WTC11 (cell line): Measurements from ENCODE around the gene TAP2. TPM values are rescaled to one million over a fixed set of nuclear protein-coding genes. Genes with fewer than 3 reads are reported as not detected.

Source experiments
- ATAC-seq: fragments of 200-7000 bp; cut with Tn5 transposase; 2 replicates; pipeline ENCODE4 v1.10.0; 2021; ENCODE audit warnings: mild to moderate bottlenecking, moderate library complexity
- CTCF ChIA-PET: fragments of 300-600 bp; sonication (Branson Sonifier 250); formaldehyde crosslinking; loops from one replicate; lab custom pipeline; 2021; ENCODE audit warnings: antibody characterized with exemption; lab: Charles Lee
- POLR2A ChIA-PET: fragments of 350-600 bp; sonication (Branson Sonifier 250); formaldehyde crosslinking; loops from one replicate; lab custom pipeline; 2021; ENCODE audit warnings: antibody characterized with exemption; lab: Charles Lee
- DNase-seq: peaks from one replicate; pipeline ENCODE4 v3.0.0; 2021; ENCODE audit warnings: low spot score
- H3K27ac Mint-ChIP-seq: 2 replicates; pipeline ENCODE4 v1.8.0; 2021; ENCODE audit warnings: mixed read lengths
- H3K27me3 Mint-ChIP-seq: 2 replicates; pipeline ENCODE4 v1.8.0; 2021; ENCODE audit warnings: low read depth, mild to moderate bottlenecking, moderate library complexity, mixed read lengths
- H3K36me3 Mint-ChIP-seq: 2 replicates; pipeline ENCODE4 v1.8.0; 2021; ENCODE audit warnings: mixed read lengths
- H3K4me1 Mint-ChIP-seq: 2 replicates; pipeline ENCODE4 v1.8.0; 2022; ENCODE audit warnings: mixed read lengths
- H3K4me3 Mint-ChIP-seq: 2 replicates; pipeline ENCODE4 v1.8.0; 2021; ENCODE audit warnings: mild to moderate bottlenecking, moderate library complexity, mixed read lengths
- H3K9me3 Mint-ChIP-seq: 2 replicates; pipeline ENCODE4 v1.8.0; 2021; ENCODE audit warnings: mixed read lengths
- ARID4B ChIP-seq: sonication (generic); formaldehyde crosslinking; IDR thresholded peaks from 2 replicates; pipeline ENCODE4 v1.8.0; 2023; ENCODE audit warnings: missing genetic modification reagents, mild to moderate bottlenecking, borderline replicate concordance
- MXD4 ChIP-seq: fragments of 250-450 bp; sonication (Bioruptor Pico); IDR thresholded peaks from 2 replicates; pipeline ENCODE4 v1.8.0; 2021; ENCODE audit warnings: mild to moderate bottlenecking, moderate library complexity, borderline replicate concordance
- NFYB ChIP-seq: sonication (generic); formaldehyde crosslinking; conservative IDR thresholded peaks from 2 replicates; pipeline ENCODE4 v1.8.0; 2022; ENCODE audit warnings: low read depth, missing genetic modification reagents
- NR1H2 ChIP-seq: sonication (generic); formaldehyde crosslinking; IDR thresholded peaks from 2 replicates; pipeline ENCODE4 v1.9.0; 2021; ENCODE audit warnings: mild to moderate bottlenecking, moderate library complexity, missing genetic modification reagents
- OVOL2 ChIP-seq: fragments of 250-450 bp; sonication (Bioruptor Pico); IDR thresholded peaks from 2 replicates; pipeline ENCODE4 v1.9.0; 2021; ENCODE audit warnings: mild to moderate bottlenecking, borderline replicate concordance
- PRRX2 ChIP-seq: fragments of 250-450 bp; sonication (Bioruptor Pico); IDR thresholded peaks from 2 replicates; pipeline ENCODE4 v1.8.0; 2021; ENCODE audit warnings: mild to moderate bottlenecking
- SMAD3 ChIP-seq: sonication (generic); formaldehyde crosslinking; IDR thresholded peaks from 2 replicates; pipeline ENCODE4 v1.8.0; 2022; ENCODE audit warnings: missing genetic modification reagents, mild to moderate bottlenecking, borderline replicate concordance
- TEAD1 ChIP-seq: sonication (generic); formaldehyde crosslinking; IDR thresholded peaks from 2 replicates; pipeline ENCODE4 v1.8.0; 2022; ENCODE audit warnings: mild to moderate bottlenecking, missing genetic modification reagents
- TP53 ChIP-seq: sonication (generic); formaldehyde crosslinking; IDR thresholded peaks from 2 replicates; pipeline ENCODE4 v1.8.1; 2023; ENCODE audit warnings: mild to moderate bottlenecking, missing genetic modification reagents
- ZBTB43 ChIP-seq: sonication (generic); formaldehyde crosslinking; IDR thresholded peaks from 2 replicates; pipeline ENCODE4 v1.8.1; 2023; ENCODE audit warnings: mild to moderate bottlenecking, missing genetic modification reagents
- ZNF121 ChIP-seq: sonication (generic); formaldehyde crosslinking; IDR thresholded peaks from 2 replicates; pipeline ENCODE4 v1.8.0; 2023; ENCODE audit warnings: missing genetic modification reagents
- ZNF416 ChIP-seq: fragments of 250-450 bp; sonication (Bioruptor Pico); IDR thresholded peaks from 2 replicates; pipeline ENCODE4 v1.9.0; 2021; ENCODE audit warnings: mild to moderate bottlenecking, inconsistent platforms
- total RNA-seq: library from RNA; stranded (reverse); gene quantifications from 3 replicates; pipeline ENCODE4 v1.2.3, GENCODE V29; 2021
- TF ChIP-seq, protein P1 (sequence below): fragments of 250-450 bp; sonication (Bioruptor Pico); IDR thresholded peaks from 2 replicates; pipeline ENCODE4 v1.8.0; 2021; ENCODE audit warnings: mild to moderate bottlenecking
- TF ChIP-seq, protein P2 (sequence below): fragments of 250-450 bp; sonication (Bioruptor Pico); IDR thresholded peaks from 2 replicates; pipeline ENCODE4 v1.9.0; 2021; ENCODE audit warnings: moderate library complexity, mild to moderate bottlenecking, inconsistent platforms, borderline replicate concordance
- TF ChIP-seq, protein P3 (sequence below): sonication (generic); formaldehyde crosslinking; IDR thresholded peaks from 2 replicates; pipeline ENCODE4 v1.8.0; 2022; ENCODE audit warnings: mild to moderate bottlenecking, missing genetic modification reagents
- TF ChIP-seq, protein P4 (sequence below): fragments of 250-450 bp; sonication (Bioruptor Pico); IDR thresholded peaks from 2 replicates; pipeline ENCODE4 v1.9.0; 2021; ENCODE audit warnings: mild to moderate bottlenecking, borderline replicate concordance
- TF ChIP-seq, protein P5 (sequence below): sonication (generic); formaldehyde crosslinking; IDR thresholded peaks from 2 replicates; pipeline ENCODE4 v1.8.1; 2023; ENCODE audit warnings: mild to moderate bottlenecking, moderate library complexity, missing genetic modification reagents

TAP2 gene
- total RNA-seq, 1 experiment from 2014 or later: 23.0 TPM

- TF ChIP-seq PRRX2 (CRISPR knock-in tag) (no peak), SMAD3 (CRISPR knock-in tag) (no peak)
These were observed 49.1 kb upstream of the TAP2 start (continued) for GRCh38 chr6:32887616-32888015.

- peaks cover 11% of the 10 kb centered on the region for H3K27me3 Mint-ChIP-seq
- H3K4me3 Mint-ChIP-seq: no peak overlapping the region
- H3K4me1 Mint-ChIP-seq: no peaks in the 10 kb centered on the region
- ChIA-PET POLR2A (no interaction called here), CTCF (interaction anchor here (1.0 to 3.2 kb wide), 8 partner anchors 14 to 98 kb away, joined by 3 to 33 read pairs (median 5); partner anchors contain the start of genes BRD2 and HLA-DMA)
- ATAC-seq (no peak), DNase-seq (no peak)
- no peak overlapping the region for H3K27ac Mint-ChIP-seq
- no peaks in the 10 kb centered on the region for H3K9me3 Mint-ChIP-seq
- no peaks in the 10 kb centered on the region for H3K36me3 Mint-ChIP-seq
- no peak for TF ChIP-seq OVOL2
- TF ChIP-seq, protein P1, sequence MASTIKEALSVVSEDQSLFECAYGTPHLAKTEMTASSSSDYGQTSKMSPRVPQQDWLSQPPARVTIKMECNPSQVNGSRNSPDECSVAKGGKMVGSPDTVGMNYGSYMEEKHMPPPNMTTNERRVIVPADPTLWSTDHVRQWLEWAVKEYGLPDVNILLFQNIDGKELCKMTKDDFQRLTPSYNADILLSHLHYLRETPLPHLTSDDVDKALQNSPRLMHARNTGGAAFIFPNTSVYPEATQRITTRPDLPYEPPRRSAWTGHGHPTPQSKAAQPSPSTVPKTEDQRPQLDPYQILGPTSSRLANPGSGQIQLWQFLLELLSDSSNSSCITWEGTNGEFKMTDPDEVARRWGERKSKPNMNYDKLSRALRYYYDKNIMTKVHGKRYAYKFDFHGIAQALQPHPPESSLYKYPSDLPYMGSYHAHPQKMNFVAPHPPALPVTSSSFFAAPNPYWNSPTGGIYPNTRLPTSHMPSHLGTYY (CRISPR knock-in tag): no peak
- TF ChIP-seq NFYB: no peak
- TF ChIP-seq, protein P2, sequence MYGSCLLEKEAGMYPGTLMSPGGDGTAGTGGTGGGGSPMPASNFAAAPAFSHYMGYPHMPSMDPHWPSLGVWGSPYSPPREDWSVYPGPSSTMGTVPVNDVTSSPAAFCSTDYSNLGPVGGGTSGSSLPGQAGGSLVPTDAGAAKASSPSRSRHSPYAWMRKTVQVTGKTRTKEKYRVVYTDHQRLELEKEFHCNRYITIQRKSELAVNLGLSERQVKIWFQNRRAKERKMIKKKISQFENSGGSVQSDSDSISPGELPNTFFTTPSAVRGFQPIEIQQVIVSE: no peak
- no peak for TF ChIP-seq ZNF416 (CRISPR knock-in tag)
- TF ChIP-seq, protein P3, sequence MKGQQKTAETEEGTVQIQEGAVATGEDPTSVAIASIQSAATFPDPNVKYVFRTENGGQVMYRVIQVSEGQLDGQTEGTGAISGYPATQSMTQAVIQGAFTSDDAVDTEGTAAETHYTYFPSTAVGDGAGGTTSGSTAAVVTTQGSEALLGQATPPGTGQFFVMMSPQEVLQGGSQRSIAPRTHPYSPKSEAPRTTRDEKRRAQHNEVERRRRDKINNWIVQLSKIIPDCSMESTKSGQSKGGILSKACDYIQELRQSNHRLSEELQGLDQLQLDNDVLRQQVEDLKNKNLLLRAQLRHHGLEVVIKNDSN (CRISPR knock-in tag): no peak
- no peak for TF ChIP-seq ARID4B (CRISPR knock-in tag)
- no peak for TF ChIP-seq SMAD3 (CRISPR knock-in tag)
- no peak for TF ChIP-seq MXD4 (CRISPR knock-in tag)
- no peak for TF ChIP-seq ZNF121 (CRISPR knock-in tag)
- TF ChIP-seq ZBTB43 (CRISPR knock-in tag): no peak
- no peak for TF ChIP-seq NR1H2 (CRISPR knock-in tag)
- TF ChIP-seq TP53 (CRISPR knock-in tag): no peak
- TF ChIP-seq, protein P4, sequence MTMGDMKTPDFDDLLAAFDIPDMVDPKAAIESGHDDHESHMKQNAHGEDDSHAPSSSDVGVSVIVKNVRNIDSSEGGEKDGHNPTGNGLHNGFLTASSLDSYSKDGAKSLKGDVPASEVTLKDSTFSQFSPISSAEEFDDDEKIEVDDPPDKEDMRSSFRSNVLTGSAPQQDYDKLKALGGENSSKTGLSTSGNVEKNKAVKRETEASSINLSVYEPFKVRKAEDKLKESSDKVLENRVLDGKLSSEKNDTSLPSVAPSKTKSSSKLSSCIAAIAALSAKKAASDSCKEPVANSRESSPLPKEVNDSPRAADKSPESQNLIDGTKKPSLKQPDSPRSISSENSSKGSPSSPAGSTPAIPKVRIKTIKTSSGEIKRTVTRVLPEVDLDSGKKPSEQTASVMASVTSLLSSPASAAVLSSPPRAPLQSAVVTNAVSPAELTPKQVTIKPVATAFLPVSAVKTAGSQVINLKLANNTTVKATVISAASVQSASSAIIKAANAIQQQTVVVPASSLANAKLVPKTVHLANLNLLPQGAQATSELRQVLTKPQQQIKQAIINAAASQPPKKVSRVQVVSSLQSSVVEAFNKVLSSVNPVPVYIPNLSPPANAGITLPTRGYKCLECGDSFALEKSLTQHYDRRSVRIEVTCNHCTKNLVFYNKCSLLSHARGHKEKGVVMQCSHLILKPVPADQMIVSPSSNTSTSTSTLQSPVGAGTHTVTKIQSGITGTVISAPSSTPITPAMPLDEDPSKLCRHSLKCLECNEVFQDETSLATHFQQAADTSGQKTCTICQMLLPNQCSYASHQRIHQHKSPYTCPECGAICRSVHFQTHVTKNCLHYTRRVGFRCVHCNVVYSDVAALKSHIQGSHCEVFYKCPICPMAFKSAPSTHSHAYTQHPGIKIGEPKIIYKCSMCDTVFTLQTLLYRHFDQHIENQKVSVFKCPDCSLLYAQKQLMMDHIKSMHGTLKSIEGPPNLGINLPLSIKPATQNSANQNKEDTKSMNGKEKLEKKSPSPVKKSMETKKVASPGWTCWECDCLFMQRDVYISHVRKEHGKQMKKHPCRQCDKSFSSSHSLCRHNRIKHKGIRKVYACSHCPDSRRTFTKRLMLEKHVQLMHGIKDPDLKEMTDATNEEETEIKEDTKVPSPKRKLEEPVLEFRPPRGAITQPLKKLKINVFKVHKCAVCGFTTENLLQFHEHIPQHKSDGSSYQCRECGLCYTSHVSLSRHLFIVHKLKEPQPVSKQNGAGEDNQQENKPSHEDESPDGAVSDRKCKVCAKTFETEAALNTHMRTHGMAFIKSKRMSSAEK (CRISPR knock-in tag): no peak
- no peak for TF ChIP-seq TEAD1 (CRISPR knock-in tag)
- TF ChIP-seq, protein P5, sequence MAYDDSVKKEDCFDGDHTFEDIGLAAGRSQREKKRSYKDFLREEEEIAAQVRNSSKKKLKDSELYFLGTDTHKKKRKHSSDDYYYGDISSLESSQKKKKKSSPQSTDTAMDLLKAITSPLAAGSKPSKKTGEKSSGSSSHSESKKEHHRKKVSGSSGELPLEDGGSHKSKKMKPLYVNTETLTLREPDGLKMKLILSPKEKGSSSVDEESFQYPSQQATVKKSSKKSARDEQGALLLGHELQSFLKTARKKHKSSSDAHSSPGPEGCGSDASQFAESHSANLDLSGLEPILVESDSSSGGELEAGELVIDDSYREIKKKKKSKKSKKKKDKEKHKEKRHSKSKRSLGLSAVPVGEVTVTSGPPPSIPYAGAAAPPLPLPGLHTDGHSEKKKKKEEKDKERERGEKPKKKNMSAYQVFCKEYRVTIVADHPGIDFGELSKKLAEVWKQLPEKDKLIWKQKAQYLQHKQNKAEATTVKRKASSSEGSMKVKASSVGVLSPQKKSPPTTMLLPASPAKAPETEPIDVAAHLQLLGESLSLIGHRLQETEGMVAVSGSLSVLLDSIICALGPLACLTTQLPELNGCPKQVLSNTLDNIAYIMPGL (CRISPR knock-in tag): no peak
These were observed 48.3 kb upstream of the TAP2 start for GRCh38 chr6:32886681-32887383.
